G401 (cell line): ENCODE measurements around the gene NHSL1. TPM values are rescaled to one million over a fixed set of nuclear protein-coding genes. Genes with fewer than 3 reads are reported as not detected.
A peak's percentile ranks its signal among the peaks of the same experiment; 100 is the strongest.

Experiments used
- DNase-seq: peaks from one replicate; pipeline ENCODE4 v3.0.0-alpha.2; 2015; ENCODE audit warnings: low spot score
- in situ Hi-C: cut with HindIII; loops from 2 replicates; pipeline ENCODE4 v1.10.0; 2016; ENCODE audit warnings: low sequenced_read_pairs, mixed read lengths
- total RNA-seq: library from RNA; depleted of rRNA; stranded (reverse); fragments of >200 nt; shearing (Covaris generic); gene quantifications from 2 replicates; pipeline ENCODE4 v1.2.3, GENCODE V29; 2014; rRNA removed

NHSL1 gene, protein sequence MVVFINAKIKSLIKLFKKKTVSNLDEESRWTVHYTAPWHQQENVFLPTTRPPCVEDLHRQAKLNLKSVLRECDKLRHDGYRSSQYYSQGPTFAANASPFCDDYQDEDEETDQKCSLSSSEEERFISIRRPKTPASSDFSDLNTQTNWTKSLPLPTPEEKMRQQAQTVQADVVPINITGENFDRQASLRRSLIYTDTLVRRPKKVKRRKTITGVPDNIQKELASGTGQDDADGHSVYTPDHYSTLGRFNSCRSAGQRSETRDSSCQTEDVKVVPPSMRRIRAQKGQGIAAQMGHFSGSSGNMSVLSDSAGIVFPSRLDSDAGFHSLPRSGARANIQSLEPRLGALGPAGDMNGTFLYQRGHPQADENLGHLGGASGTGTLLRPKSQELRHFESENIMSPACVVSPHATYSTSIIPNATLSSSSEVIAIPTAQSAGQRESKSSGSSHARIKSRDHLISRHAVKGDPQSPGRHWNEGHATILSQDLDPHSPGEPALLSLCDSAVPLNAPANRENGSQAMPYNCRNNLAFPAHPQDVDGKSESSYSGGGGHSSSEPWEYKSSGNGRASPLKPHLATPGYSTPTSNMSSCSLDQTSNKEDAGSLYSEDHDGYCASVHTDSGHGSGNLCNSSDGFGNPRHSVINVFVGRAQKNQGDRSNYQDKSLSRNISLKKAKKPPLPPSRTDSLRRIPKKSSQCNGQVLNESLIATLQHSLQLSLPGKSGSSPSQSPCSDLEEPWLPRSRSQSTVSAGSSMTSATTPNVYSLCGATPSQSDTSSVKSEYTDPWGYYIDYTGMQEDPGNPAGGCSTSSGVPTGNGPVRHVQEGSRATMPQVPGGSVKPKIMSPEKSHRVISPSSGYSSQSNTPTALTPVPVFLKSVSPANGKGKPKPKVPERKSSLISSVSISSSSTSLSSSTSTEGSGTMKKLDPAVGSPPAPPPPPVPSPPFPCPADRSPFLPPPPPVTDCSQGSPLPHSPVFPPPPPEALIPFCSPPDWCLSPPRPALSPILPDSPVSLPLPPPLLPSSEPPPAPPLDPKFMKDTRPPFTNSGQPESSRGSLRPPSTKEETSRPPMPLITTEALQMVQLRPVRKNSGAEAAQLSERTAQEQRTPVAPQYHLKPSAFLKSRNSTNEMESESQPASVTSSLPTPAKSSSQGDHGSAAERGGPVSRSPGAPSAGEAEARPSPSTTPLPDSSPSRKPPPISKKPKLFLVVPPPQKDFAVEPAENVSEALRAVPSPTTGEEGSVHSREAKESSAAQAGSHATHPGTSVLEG (N-terminal part only)
- total RNA-seq = 0.80 and 7.8 TPM in 2 replicates

DNA sequence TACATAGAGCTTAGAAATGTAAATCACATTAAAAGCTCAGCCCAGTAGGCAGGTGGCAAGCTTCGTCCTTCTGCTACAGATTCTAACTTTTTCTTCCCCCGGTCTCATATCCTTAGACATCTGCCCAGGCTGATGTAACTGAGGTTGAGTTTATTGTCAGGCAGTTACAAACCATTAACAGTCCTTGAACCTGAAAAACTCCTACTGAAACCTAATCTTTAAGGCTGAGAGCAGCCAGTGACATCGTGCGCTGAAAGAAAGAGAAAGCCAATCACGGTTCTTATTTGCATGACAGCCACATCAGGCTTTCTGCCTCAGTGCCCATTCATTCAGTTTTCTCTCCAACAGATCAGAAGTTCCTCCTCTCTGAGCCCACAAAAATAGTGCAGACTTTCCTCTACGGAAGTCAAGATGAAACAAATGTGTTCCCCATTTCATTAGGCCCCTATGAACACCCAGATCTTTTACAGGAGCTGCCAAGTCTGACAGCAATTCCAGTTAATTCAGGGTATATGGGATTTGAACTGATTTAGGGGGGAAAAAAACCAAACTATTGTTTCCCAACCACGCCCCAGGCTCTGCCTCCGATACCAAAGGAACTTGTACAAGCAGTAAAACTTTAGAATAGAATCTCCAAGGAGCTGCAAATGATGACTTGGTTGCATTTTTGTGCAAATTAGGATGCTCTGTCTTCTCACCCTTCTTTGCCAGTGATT, at the start of gene NHSL1:
TSS of gene NHSL1 (minus strand) at position 192 of the 716 bp plus-strand sequence. CDS start 204 bp downstream, outside the sequence.
- in situ Hi-C loops = no loop called here
- no peak for DNase-seq

DNA sequence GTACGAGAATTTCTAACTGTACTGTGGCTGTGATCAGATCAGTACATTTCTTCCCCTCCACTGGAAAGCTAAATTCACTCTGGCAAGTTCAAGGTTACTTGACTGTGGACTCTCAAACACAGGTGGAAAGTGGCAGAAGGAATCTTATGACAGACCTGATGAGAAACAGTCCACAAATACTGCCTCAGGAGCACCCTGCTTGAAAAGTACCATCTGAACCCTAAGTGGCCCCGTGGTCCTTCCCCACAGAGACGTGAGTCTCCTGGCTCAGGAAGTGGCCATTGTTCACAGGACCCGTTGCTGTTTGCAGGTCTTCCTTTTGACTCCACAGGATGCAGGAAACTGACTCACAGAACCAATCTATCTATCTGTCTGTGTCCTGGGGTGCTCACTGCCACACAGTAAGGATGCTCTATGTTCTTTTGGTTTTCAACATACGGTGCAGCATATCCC, 47.5 kb upstream of the NHSL1 start:
- in situ Hi-C loops = no loop called here
- DNase-seq = no peak

DNA sequence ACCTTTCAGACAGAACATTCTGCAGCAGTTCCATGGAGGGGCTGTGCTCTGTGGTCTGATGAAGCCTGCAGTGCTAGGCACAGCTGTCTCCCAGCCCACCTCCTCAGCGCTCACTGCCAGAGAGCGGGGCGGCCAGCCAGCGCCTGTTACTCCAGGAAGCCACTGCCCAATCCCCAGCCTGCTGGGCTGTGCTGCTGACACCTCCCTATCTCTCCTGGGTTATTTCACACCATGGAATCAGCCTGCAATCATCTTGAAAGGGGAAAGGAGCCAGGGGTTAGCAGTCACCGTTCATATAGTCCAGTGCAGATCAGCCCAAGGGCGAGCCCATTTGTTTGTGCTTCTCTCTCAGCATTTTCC, 46.3 kb upstream of the NHSL1 start:
- no peak for DNase-seq
- in situ Hi-C loops = no loop called here

DNA sequence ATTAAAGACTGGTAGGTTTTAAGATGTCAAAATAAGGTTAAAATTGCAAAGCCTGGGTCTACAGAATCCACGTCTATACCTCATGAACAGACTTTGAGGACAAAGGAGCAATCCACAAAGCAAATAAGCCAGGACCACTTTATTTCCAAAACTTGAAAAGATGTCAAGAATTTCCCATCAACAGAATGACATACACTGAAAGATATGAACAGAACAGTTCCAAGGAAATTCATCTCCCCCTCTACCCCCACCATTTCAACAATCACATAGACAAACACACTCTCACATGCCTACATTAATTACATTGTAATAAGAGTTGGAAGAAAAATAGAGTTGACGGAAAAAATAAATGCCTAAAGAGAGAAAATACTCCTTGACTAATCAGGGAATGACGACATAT, 45.2 kb upstream of the NHSL1 start:
- in situ Hi-C loops = no loop called here
- no peak for DNase-seq

DNA sequence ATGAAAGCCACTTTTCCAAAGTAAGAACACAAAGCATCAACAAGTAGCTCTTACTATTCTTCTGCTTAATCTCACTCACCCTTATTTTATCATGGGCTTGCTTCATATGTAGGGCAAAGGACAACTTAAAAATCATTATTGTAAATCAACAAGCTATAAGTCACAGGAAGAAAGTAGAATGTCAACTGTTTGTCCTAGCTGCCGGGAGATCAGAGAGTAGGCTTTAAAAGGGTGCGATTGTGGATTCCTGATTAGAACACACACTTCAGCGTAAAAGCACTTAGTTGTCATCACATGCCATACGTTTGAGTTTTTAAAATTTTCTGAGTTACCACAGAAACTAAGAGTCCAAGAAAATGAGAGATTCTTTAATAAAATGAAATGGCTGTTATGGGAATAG, 44.4 kb upstream of the NHSL1 start:
- in situ Hi-C loops = no loop called here

DNA sequence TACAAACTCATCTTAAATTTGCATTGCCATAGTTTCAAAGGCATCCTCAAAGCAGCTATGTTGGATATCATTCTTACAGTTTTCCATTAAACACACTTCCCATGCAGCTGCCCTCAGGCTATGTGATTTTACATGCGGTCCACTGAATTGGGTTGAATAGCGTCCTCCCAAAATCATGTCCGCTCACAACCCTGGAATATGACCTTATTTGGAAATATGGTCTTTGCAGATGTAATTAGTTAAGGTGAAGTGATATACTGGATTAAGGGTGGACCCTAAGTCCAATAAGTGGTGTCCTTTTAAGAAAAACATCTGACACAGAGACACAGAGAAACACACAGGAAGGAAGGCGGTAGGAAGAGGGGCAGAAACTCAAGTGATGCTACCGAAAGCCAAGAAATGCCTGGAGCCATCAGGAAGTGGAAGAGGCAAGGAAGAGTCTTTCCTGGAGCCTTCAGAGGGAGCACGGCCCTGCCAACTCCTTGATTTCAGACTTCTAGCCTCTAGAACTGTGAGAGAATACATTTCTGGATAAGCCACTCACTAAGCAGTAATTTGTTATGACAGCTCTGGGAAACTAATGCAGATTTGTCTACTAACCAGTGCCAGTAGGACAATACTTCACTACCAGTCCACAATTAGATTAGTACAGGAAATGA, 42.7 kb upstream of the NHSL1 start:
- DNase-seq = no peak
- in situ Hi-C loops = no loop called here

More for the DNA sequence above, 44.4 kb upstream of the NHSL1 start:
- DNase-seq = no peak

DNA sequence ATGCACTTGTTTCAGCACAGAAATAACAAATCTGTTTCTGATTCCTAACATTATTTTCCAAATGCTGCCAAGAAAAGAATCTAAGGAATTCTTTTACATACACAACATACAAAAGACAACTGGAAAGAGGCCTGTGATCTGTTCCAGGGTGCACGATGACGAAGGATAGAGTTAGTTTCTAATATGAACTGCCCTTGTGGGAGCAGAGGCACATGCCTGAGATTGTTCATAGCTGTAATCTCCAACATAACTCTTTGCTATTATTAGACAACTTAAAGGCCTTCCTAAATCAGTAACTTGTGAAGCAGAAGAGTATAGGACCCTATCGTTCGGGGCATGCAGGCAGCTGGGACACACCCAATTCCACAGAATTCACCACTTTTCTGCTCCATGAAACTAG, 41.2 kb upstream of the NHSL1 start:
- DNase-seq = no peak
- in situ Hi-C loops = no loop called here

DNA sequence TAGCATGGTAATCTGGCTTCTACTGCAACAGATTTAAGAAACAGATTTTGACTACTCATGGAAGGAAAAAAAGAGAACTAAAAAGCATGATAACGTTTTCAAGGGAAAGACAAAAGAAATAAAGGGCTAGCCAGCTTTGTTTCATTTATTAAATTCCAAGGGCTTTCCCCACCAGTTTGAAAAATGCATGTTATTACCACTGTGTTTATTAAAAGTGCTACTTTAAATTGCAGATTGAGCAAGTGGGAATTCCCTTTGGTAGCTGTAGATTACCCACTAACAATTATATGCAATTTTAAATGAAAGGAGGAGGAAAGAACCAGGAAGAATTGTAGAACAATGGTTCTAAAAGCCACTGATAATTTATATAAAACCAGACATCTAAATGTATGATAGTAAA, 40.6 kb upstream of the NHSL1 start:
- in situ Hi-C loops = no loop called here

DNA sequence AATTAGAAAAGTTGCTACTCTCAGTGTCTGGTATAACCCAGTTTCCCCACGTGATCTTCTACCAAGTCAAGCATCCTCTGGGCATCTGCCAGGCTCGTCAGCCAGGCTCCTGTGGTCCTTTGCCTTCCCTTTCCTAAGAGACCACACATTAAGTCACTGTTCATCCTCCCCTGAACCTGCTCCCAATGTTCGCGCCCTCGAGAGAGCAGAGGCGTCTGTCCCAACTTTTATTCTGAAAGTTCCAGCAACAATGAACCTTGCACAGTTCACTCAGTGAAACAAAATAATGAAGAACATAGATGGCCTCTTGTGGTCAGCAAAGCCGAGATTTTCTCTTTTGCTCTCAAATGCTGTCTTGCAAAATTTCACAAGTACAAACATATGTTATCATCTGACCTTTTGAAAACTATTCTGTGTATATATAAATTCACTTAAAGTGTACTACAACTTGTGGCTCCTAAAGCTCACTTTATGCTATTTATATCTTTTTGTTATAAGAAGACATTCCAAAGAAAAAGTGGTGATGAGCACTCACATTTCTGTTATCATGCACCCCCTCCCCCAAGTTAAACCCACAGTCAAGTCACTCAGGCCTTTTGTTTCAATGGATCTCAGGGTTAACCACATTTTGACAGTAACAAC, 39.2 kb upstream of the NHSL1 start:
- peak; percentile 47 for DNase-seq
- in situ Hi-C loops = no loop called here

More for the DNA sequence above, 40.6 kb upstream of the NHSL1 start:
- DNase-seq = no peak

DNA sequence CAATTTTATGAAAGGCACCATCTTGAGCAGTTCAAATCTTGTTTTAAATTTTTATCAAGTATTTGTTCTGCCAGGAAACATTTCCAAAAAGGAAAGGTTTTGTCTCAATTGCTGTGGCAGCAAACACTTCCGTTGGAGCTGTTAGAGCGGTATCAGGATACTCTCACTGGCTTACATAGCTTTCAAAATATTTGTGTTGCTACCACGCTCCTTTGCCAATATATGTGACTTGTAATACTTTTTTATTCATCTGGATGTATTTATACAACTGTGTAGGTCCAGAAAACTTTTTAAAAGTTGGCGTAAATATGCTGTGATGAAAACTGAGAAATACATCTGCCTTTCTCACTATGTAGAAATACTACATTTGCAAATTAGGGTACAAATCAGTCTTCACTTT, 37.8 kb upstream of the NHSL1 start:
- DNase-seq = no peak
- in situ Hi-C loops = no loop called here

DNA sequence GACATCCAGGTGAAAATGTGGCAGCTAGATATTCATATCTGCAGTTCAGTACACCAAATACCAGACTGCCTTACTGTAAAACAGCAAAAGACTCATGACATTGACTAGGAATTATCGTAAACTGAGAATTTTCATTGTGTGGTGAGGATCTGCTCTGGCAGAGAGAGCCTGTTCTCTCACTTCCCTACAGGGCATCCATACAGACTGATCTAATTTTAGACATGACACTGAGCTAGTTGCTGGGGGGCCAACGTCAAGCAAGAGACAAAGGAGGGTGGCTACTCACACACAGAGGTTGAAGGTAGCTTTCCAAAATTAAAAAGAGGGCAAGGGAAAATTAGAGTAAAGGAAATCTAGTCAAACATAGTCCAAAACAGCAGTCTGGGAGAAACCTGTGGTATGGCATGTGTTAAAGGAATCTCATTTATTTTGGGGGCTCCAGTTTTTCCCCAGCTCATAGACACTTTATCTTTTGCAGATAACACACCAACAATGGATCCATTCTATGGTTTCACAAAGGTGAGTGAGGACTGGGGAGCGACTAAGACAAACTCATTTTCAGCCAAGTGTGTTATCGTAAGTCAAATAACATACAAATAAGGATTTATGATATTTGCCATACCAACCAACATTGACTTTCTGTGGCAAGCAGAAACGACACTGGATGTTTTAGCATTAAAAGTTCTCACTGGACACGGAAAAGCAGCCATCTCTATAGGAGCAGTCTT, 36.6 kb upstream of the NHSL1 start:
- in situ Hi-C loops = no loop called here

DNA sequence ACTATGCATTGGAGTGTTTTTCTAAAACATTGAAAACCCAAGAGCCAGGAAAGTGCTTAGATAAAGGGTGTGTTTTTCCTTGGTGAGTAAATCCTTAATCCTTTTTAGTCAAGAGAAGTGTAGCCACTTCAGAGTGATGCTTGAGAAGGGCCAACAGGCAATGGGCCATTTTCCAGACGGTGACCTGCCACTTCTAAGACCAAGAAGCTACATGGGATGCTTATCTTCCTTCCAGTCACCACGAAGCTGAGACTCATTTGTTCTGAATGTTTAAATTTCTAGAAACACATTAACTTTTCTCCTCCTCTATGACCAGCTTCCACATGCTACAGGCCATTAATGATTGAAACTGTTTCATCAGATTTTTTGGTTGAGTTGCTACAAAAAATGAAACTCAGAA, 34.4 kb upstream of the NHSL1 start:
- no peak for DNase-seq
- in situ Hi-C loops = no loop called here

More for the DNA sequence above, 36.6 kb upstream of the NHSL1 start:
- no peak for DNase-seq

DNA sequence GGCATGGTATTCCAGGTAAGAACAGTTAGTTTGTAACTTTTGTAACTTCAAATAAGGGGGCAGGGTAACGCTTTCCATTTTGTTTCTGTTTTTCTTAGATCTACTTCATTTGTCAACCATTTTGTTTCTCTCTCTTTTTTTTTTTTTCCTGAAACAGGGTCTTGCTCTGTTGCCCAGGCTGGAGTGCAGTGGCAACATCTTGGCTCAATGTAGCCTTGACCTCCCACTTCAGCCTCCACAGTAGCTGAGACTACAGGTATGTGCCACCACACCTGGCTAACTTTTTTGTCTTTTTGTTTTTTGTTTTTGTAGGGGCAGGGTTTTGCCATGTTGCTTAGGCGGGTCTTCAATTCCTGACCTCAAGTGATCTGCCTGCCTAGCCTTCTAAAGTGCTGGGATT, 32.1 kb upstream of the NHSL1 start:
- no peak for DNase-seq
- in situ Hi-C loops = no loop called here

DNA sequence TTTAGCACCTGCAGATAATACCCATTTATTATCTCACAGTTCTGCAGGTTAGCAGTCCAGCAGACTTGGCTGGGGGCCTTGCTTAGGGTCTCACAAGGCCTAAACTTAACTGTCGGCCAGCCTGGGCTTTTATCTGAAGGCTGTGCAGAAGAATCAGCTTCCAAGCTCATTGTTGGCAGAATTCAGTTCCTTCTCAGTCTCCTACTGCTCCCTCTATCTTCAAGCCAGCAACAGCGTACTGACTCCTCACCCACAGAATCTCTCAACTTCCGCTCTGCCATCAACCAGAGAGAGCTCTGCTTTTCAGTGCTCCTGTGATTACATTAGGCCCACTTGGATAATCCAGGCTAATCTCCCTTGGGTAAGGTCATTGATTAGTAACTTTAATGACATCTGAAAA, 30.2 kb upstream of the NHSL1 start:
- in situ Hi-C loops = no loop called here
- no peak for DNase-seq

DNA sequence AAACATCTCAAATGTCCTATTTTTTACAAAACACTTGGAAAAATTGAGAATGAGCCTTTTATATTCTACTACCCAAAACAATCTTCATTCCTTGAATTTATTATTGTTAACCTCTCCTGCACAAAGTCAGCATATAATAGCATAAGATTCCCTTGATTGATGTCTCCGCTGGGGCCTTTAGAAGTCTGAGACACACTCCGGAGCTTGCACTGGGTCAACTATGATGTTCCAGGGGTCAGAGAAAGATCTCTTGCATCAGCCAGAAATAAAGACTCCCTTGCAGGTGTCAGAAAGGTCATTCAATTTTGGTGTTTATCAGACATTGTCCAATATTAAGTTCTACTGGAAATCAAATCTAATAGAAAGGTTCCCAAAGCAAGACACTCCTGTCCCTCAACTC, 29.7 kb upstream of the NHSL1 start:
- DNase-seq = no peak
- in situ Hi-C loops = no loop called here

DNA sequence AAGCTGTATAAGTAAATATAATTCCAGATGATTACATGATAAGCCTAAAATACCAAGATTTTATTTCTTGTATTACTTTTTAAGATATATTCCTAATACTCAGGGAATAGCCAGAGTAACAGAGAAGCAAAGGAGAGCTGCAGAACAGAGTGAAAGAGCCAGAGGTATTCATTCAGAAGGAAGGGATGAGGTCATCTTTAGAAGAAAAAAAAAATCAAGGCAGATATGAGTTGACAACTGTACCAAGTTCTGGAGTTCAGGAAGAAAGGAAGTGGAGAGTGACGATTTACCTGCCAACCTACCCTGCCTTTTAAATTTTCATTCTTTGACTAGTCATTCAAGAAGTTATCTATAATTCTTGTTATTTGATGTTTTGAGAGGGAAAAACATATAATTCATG, 28.8 kb upstream of the NHSL1 start:
- in situ Hi-C loops = no loop called here
- no peak for DNase-seq

DNA sequence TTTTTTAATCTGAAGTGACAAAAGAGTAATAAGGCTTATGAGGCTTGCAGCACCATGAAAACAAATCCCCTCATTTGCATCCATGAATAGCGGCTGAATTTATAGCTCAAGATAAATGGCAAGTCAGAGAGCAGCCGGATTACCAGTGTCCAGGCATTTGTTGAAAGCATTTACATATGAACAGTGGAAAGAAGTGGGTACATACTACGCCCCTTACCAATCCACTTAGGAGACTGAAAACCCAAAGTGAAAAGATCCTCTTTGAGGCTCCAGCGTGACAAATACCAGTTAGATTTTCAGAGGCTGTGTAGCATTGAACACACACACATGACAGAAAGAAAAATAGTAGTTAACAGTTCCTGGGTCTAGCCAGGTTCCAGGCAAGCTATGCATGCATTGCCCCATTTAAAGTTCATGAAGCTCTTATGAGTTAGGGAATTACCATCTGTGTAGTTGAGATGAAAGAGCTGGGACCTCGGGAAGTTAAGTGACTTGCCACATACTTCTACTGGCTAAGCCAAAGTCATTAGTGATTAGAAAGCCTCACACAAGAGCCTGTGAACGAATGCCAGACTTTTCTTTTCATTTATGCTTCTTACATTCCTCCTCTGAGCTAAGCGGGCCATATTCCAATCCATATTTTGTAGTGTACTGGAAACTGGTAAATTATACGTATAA, 28.3 kb upstream of the NHSL1 start:
- no peak for DNase-seq
- in situ Hi-C loops = no loop called here
